Lower leg skin (tissue), 3 donors: ENCODE results near the gene TMEM89.

Experiments used
- CTCF ChIP-seq, 3 donors: fragments of 450-650 bp; IDR thresholded peaks; one replicate each; pipeline ENCODE4 v1.5.1; 2016; ENCODE audit warnings: antibody characterized with exemption in 3 of 3, mild to moderate bottlenecking in 3 of 3, moderate library complexity in 2 of 3
- POLR2A ChIP-seq, 2 donors: fragments of 450-650 bp; IDR thresholded peaks; one replicate each; pipeline ENCODE4 v1.6.1; 2016 to 2017; ENCODE audit warnings: antibody characterized with exemption in 2 of 2, mild to moderate bottlenecking in 1 of 2, moderate library complexity in 1 of 2

GRCh38 chr3:48599509-48600285, 21.9 kb downstream of the TMEM89 start:
- no peak for TF ChIP-seq CTCF (IDR thresholded peaks at IDR 0.05)
- no peak for TF ChIP-seq POLR2A (IDR thresholded peaks at IDR 0.05)
